ENCODE data around the gene VTI1A.

The VTI1A gene

GRCh38 chr10:112799038-112799437 lies 352.0 kb downstream of the VTI1A start:
- no peak for DNase-seq (ENCODE audit: extremely low read depth in 1 of 2, low read depth in 1 of 2)

GRCh38 chr10:112799726-112800510 lies 352.9 kb downstream of the VTI1A start:
- DNase-seq (ENCODE audit: extremely low read depth in 1 of 2, low read depth in 1 of 2), result no peak

- DNase-seq (ENCODE audit: extremely low read depth in 1 of 2, low read depth in 1 of 2), result no peak
These were observed 354.0 kb downstream of the VTI1A start for GRCh38 chr10:112801004-112801403.

GRCh38 chr10:112801748-112802147 lies 354.7 kb downstream of the VTI1A start:
- DNase-seq (ENCODE audit: extremely low read depth in 1 of 2, low read depth in 1 of 2), result no peak

- DNase-seq (ENCODE audit: extremely low read depth in 1 of 2, low read depth in 1 of 2), result no peak
These were observed 355.5 kb downstream of the VTI1A start for GRCh38 chr10:112802411-112803022.

GRCh38 chr10:112803961-112804401 lies 357.0 kb downstream of the VTI1A start:
- no peak for DNase-seq (ENCODE audit: extremely low read depth in 1 of 2, low read depth in 1 of 2)

- DNase-seq (ENCODE audit: extremely low read depth in 1 of 2, low read depth in 1 of 2), result no peak
These were observed 358.2 kb downstream of the VTI1A start for GRCh38 chr10:112805254-112805590.

GRCh38 chr10:112805701-112806100 lies 358.7 kb downstream of the VTI1A start:
- no peak for DNase-seq (ENCODE audit: extremely low read depth in 1 of 2, low read depth in 1 of 2)

GRCh38 chr10:112807013-112807412 lies 360.0 kb downstream of the VTI1A start:
- no peak for DNase-seq (ENCODE audit: extremely low read depth in 1 of 2, low read depth in 1 of 2)

- no peak for DNase-seq (ENCODE audit: extremely low read depth in 1 of 2, low read depth in 1 of 2)
These were observed 362.7 kb downstream of the VTI1A start for GRCh38 chr10:112809736-112810135.

- DNase-seq (ENCODE audit: extremely low read depth in 1 of 2, low read depth in 1 of 2), result no peak
These were observed 363.7 kb downstream of the VTI1A start for GRCh38 chr10:112810711-112811151.

GRCh38 chr10:112811741-112812551 lies 364.9 kb downstream of the VTI1A start:
- DNase-seq (ENCODE audit: extremely low read depth in 1 of 2, low read depth in 1 of 2), result no peak

GRCh38 chr10:112812586-112812985 lies 365.6 kb downstream of the VTI1A start:
- no peak for DNase-seq (ENCODE audit: extremely low read depth in 1 of 2, low read depth in 1 of 2)

GRCh38 chr10:112813866-112814591 lies 367.0 kb downstream of the VTI1A start:
- DNase-seq (ENCODE audit: extremely low read depth in 1 of 2, low read depth in 1 of 2), result no peak

- no peak for DNase-seq (ENCODE audit: extremely low read depth in 1 of 2, low read depth in 1 of 2)
These were observed 368.4 kb downstream of the VTI1A start for GRCh38 chr10:112815269-112816032.

GRCh38 chr10:112816033-112816430 lies 369.0 kb downstream of the VTI1A start:
- no peak for DNase-seq (ENCODE audit: extremely low read depth in 1 of 2, low read depth in 1 of 2)

- DNase-seq (ENCODE audit: extremely low read depth in 1 of 2, low read depth in 1 of 2), result no peak
These were observed 369.9 kb downstream of the VTI1A start for GRCh38 chr10:112816891-112817290.

- no peak for DNase-seq (ENCODE audit: extremely low read depth in 1 of 2, low read depth in 1 of 2)
These were observed 371.2 kb downstream of the VTI1A start for GRCh38 chr10:112817981-112818777.

- no peak for DNase-seq (ENCODE audit: extremely low read depth in 1 of 2, low read depth in 1 of 2)
These were observed 372.2 kb downstream of the VTI1A start for GRCh38 chr10:112819231-112819630.
